Lung (tissue), 12 donors: ENCODE results near the gene ATP8B1. TPM values are rescaled to one million over a fixed set of nuclear protein-coding genes. Genes with fewer than 3 reads are reported as not detected.

Experiments
- ATAC-seq: fragments of 200-7000 bp; cut with Tn5 transposase; one replicate; pipeline ENCODE4 v1.9.1; 2020; ENCODE audit warnings: moderate number of reproducible peaks; ENCODE audit not compliant: insufficient read depth, low FRiP score
- DNase-seq, 3 donors: peaks; one replicate each; pipeline ENCODE4 v3.0.0-alpha.2; 2013 to 2017
- H3K27ac ChIP-seq, 2 donors: one replicate each; pipeline ENCODE4 v1.5.1; 2013; ENCODE audit warnings: mild to moderate bottlenecking in 2 of 2, moderate library complexity in 2 of 2, control low read depth in 1 of 2, inconsistent platforms in 1 of 2, low read depth in 1 of 2, low read length in 1 of 2
- H3K27me3 ChIP-seq, 3 donors: one replicate each; pipeline ENCODE4 v1.5.1; 2013; ENCODE audit warnings: low read length in 2 of 3; ENCODE audit not compliant: control insufficient read depth in 3 of 3, insufficient read depth in 3 of 3
- H3K36me3 ChIP-seq, 4 donors: one replicate each; pipeline ENCODE4 v1.5.1; 2013; ENCODE audit warnings: low read length in 4 of 4, mild to moderate bottlenecking in 1 of 4, moderate library complexity in 1 of 4; ENCODE audit not compliant: control insufficient read depth in 4 of 4, insufficient read depth in 4 of 4
- H3K4me1 ChIP-seq, 5 donors: one replicate each; pipeline ENCODE4 v1.5.1; 2013; ENCODE audit warnings: low read length in 5 of 5, mild to moderate bottlenecking in 2 of 5, moderate library complexity in 1 of 5; ENCODE audit not compliant: control insufficient read depth in 5 of 5, insufficient read depth in 5 of 5
- H3K4me3 ChIP-seq: one replicate; pipeline ENCODE4 v1.5.1; 2013; ENCODE audit warnings: mild to moderate bottlenecking, control low read depth, moderate library complexity
- H3K9ac ChIP-seq, 2 donors: one replicate each; pipeline ENCODE4 v1.5.1; 2013; ENCODE audit warnings: low read length in 2 of 2, control low read depth in 1 of 2; ENCODE audit not compliant: insufficient read depth in 1 of 2
- H3K9me3 ChIP-seq, 4 donors: one replicate each; pipeline ENCODE4 v1.5.1; 2013; ENCODE audit warnings: low read length in 3 of 4, mild to moderate bottlenecking in 1 of 4, moderate library complexity in 1 of 4; ENCODE audit not compliant: control insufficient read depth in 4 of 4, insufficient read depth in 3 of 4
- WGBS, 2 donors: extraction: QIAGEN DNeasy Blood & Tissue Kit; methylation state at CpG; one replicate each; pipeline ENCODE4 v1.1.7; 2013; 5-methylcytosine and 5-hydroxymethylcytosine counted together
- polyA plus RNA-seq, 2 donors: library from polyadenylated mRNA; stranded (reverse); fragments of 200-250 nt; gene quantifications; one replicate each; pipeline ENCODE4 v1.2.1, GENCODE V29; 2013
- total RNA-seq, 2 donors: library from RNA; depleted of rRNA in 1 of 2; stranded (reverse); fragments of >200 nt in 1 of 2; gene quantifications; one replicate each; pipeline ENCODE4 v1.2.1, GENCODE V29; 2014 to 2021
- TF ChIP-seq, protein P1 (sequence below): IDR thresholded peaks from 2 replicates; pipeline ENCODE4 v1.5.1; 2012; ENCODE audit warnings: mild to moderate bottlenecking; ENCODE audit errors: control extremely low read depth, extremely low read depth
- donor health status: control.
- donor health status: control.
- donor health status: Bipolar disorder and iron deficiency.
- donor health status: healthy.
- donor health status: DM: yes; HTN: yes; CAD: no.

The ATP8B1 gene
- total and polyA plus RNA-seq, 4 donors = 7.3 to 42.0 (median 18.2) TPM

DNA sequence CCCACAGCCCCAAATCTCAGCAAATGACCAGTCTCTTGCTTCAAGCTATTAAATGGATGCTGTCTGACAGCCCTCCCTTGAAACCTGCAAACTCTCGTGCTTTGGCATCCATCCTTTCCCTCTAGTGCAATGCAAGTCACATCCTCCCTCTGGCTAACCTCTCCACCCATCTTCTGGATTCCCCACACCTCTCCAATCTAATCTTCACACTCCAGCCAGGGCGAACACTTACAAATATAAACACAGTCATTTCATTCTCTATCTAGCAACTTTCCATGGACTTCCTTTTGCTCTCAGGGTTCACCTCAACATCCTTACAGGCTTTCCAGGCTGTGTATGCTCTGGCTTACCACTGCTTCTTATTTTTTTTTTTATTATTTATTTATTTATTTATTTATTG is 171.4 kb downstream of the ATP8B1 start:
- ATAC-seq (no peak), DNase-seq (no peak)
- H3K9ac ChIP-seq = no peak overlapping the region
- TF ChIP-seq, protein P1, sequence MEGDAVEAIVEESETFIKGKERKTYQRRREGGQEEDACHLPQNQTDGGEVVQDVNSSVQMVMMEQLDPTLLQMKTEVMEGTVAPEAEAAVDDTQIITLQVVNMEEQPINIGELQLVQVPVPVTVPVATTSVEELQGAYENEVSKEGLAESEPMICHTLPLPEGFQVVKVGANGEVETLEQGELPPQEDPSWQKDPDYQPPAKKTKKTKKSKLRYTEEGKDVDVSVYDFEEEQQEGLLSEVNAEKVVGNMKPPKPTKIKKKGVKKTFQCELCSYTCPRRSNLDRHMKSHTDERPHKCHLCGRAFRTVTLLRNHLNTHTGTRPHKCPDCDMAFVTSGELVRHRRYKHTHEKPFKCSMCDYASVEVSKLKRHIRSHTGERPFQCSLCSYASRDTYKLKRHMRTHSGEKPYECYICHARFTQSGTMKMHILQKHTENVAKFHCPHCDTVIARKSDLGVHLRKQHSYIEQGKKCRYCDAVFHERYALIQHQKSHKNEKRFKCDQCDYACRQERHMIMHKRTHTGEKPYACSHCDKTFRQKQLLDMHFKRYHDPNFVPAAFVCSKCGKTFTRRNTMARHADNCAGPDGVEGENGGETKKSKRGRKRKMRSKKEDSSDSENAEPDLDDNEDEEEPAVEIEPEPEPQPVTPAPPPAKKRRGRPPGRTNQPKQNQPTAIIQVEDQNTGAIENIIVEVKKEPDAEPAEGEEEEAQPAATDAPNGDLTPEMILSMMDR = no peak
- no peaks in the 10 kb centered on the region for H3K9me3 ChIP-seq
- H3K4me3 ChIP-seq = no peak overlapping the region
- no peaks in the 10 kb centered on the region for H3K36me3 ChIP-seq
- 64 to 70% methylated on average over 2 of the region's 2 CpGs for WGBS, 2 donors
- H3K27ac ChIP-seq = no peak overlapping the region
- peaks cover 0 to 5% (median 0%) of the 10 kb centered on the region in 5 donors for H3K4me1 ChIP-seq
- H3K27me3 ChIP-seq = no peaks in the 10 kb centered on the region

DNA sequence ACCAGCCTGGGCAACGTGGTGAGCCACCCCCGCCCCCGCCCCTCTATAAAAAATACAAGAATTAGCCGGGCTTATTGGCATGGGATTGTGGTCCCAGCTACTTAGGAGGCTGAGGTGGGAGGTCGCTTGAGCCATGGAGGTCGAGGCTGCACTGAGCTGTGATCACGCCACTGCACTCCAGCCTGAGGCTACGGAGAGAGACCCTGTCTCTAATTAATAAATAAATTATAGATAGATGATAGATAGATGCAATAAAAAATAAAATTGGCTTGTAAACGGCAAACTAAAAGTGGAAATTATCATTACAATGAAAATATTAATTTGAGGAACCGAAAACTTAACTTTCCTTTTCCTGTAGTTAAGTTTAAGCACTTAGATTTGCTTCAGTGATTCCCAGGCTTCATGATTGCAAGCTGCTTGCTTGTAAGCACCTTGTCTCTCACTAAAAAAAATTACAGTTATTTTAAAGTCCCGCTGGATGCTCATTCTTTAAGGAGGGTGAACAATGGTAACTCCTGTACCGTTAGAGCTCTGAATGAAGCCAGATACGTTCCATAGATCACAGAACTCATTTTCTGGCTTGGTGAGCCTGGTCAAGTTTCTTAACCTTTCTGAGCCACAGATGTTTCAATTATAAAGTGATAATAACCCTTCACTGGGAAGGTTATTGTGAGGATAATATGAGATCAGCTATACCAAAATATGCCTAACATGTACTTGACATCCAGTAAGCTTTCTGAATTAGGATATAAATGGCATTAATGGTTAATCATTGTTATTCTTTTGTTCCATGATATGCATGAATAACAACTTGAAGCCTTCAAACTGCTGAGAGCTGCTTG is 172.1 kb downstream of the ATP8B1 start:
- ATAC-seq = no peak
- Histone ChIP-seq H3K27me3 (no peaks in the 10 kb centered on the region), H3K27ac (peak overlapping the region in 1 of 2 donors; percentile 73), H3K9ac (peak overlapping the region; percentile 72 to 81), H3K4me1 (peaks cover 0 to 5% (median 0%) of the 10 kb centered on the region in 5 donors), H3K9me3 (no peaks in the 10 kb centered on the region), H3K36me3 (no peaks in the 10 kb centered on the region), H3K4me3 (peak overlapping the region; percentile 43)
- TF ChIP-seq, protein P1 = no peak
- DNase-seq = no peak
- WGBS, 2 donors = 50 to 57% methylated on average over 13 of the region's 13 CpGs

DNA sequence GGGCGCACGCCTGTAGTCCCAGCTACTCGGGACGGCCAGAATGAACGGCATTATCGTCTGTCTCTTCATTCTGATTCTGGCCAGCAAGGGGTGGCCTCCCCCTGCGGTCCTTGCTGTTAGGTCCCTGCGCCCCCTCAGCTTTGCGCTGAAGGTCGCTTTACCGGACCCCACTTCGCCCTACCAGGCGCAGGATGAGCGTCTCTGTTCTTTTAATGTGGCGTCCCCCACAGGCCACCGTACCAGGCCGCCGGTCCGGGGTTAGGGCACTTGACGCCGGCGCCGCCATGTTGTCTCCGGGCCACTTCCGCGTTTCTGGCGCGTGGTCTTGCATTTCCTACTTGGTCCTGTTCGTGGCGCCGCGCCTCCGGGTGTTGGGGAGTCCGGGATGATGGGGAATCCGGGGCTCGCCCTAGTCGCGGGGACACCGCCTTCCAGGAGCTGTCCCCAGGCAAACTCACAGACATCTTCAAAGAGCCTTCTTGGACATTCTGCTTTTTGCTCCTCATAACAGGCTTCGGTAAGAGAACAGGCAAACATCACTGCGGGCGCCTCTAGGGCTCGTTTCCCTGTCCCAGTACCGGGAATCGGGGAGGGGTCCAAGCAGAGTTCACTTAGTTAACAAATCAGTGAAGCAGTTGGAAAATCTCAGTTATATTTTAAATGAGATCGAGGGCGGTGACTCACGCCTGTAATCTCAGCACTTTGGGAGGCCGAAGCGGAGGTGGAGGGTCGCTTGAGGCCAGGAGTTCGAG is 172.9 kb downstream of the ATP8B1 start:
- Histone ChIP-seq H3K27me3 (no peaks in the 10 kb centered on the region), H3K4me3 (peak overlapping the region; percentile 43), H3K36me3 (no peaks in the 10 kb centered on the region), H3K4me1 (peaks cover 0 to 4% (median 0%) of the 10 kb centered on the region in 5 donors), H3K9me3 (no peaks in the 10 kb centered on the region), H3K9ac (peak overlapping the region; percentile 72 to 81), H3K27ac (peak overlapping the region; percentile 62 to 73)
- DNase-seq (peak; percentile 97), ATAC-seq (peak; percentile 99)
- WGBS, 2 donors = 3 to 5% methylated on average over 52 of the region's 52 CpGs
- TF ChIP-seq, protein P1 = peak; percentile 71
